Measurements from ENCODE around the gene MORC4. TPM values are rescaled to one million over a fixed set of nuclear protein-coding genes. Genes with fewer than 3 reads are reported as not detected.

MORC4 gene
- total RNA-seq, 1 donor from 2014 or later = 23.7 TPM

DNA sequence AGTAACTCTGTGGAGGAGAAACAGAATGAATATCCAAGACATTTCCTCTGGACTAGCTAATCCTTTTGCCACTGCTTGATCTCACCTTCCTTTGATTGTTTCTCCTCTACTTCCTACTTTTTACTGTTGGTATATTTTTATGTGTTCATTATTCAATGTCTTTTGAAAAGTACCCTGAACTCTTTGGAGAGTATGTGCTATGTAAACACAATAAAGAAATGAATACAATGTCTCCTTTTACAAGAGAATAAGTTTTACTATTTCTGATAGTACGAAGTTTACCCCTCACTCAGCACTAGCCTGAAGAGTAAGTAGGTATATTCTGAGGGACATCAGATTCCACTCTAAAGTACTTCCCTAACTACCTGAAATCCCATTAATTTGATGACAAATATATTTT lies 59.9 kb downstream of the MORC4 start:
- no peak for DNase-seq (ENCODE audit: low read depth)
- FAIRE-seq = no peak
- Histone ChIP-seq H3K27me3 (ENCODE audit: control insufficient read depth, insufficient read depth, low read length) (no peaks in the 10 kb centered on the region), H3K4me3 (ENCODE audit: low read depth, low read length) (no peak overlapping the region), H3K36me3 (ENCODE audit: control insufficient read depth, insufficient read depth, low read length) (peaks cover 2% of the 10 kb centered on the region)
- TF ChIP-seq, protein P1, sequence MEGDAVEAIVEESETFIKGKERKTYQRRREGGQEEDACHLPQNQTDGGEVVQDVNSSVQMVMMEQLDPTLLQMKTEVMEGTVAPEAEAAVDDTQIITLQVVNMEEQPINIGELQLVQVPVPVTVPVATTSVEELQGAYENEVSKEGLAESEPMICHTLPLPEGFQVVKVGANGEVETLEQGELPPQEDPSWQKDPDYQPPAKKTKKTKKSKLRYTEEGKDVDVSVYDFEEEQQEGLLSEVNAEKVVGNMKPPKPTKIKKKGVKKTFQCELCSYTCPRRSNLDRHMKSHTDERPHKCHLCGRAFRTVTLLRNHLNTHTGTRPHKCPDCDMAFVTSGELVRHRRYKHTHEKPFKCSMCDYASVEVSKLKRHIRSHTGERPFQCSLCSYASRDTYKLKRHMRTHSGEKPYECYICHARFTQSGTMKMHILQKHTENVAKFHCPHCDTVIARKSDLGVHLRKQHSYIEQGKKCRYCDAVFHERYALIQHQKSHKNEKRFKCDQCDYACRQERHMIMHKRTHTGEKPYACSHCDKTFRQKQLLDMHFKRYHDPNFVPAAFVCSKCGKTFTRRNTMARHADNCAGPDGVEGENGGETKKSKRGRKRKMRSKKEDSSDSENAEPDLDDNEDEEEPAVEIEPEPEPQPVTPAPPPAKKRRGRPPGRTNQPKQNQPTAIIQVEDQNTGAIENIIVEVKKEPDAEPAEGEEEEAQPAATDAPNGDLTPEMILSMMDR (IDR thresholded peaks at IDR 0.05; ENCODE audit: insufficient read depth, low read length, severe bottlenecking) = no peak

DNA sequence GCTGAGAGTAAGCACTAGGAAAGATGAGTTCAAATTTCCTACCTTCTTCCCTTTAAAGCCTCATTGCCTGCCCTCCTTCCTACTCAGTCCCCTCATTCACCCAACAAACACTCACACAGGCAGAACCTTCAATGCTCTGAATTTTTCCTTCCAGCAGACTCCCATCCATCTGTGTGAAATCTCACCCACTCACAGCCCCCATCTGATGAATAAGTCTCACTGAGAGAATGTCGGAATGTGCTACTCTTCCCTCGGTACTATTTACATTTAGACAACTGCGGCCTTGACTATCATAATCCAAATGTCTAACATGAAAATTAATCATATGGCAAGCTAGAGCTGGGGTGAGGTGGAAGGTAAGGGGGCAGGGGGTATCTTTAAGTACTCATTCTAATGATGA lies 60.4 kb downstream of the MORC4 start:
- H3K36me3 ChIP-seq (ENCODE audit: control insufficient read depth, insufficient read depth, low read length) = peaks cover 2% of the 10 kb centered on the region
- DNase-seq (ENCODE audit: low read depth) (no peak), FAIRE-seq (no peak)
- H3K4me3 ChIP-seq (ENCODE audit: low read depth, low read length) = no peak overlapping the region
- H3K27me3 ChIP-seq (ENCODE audit: control insufficient read depth, insufficient read depth, low read length) = no peaks in the 10 kb centered on the region
- TF ChIP-seq, protein P1 (IDR thresholded peaks at IDR 0.05; ENCODE audit: insufficient read depth, low read length, severe bottlenecking) = no peak

DNA sequence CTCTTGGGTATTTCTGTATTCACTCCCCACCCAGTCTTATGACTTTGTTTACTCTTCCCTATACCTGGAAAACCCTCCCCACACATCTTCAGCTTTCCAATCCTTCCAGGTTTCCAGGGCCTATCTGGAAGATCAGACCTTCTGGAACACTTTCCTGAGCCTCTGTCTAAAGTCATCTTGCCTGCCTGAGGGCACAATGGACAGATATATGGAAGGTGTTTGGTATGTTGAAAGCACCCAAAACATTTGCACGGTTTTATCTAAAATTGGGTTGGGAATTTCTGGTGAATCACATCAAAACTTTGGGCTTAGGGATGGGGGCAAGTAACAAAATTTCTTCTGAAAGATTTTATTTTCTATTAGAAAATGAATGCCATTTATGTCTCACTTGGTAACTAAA lies 63.8 kb downstream of the MORC4 start:
- FAIRE-seq (no peak), DNase-seq (ENCODE audit: low read depth) (no peak)
- Histone ChIP-seq H3K27me3 (ENCODE audit: control insufficient read depth, insufficient read depth, low read length) (no peaks in the 10 kb centered on the region), H3K4me3 (ENCODE audit: low read depth, low read length) (no peak overlapping the region), H3K36me3 (ENCODE audit: control insufficient read depth, insufficient read depth, low read length) (no peaks in the 10 kb centered on the region)
- TF ChIP-seq, protein P1 (IDR thresholded peaks at IDR 0.05; ENCODE audit: insufficient read depth, low read length, severe bottlenecking) = no peak

- DNase-seq (ENCODE audit: low read depth) (no peak), FAIRE-seq (no peak)
- H3K4me3 ChIP-seq (ENCODE audit: low read depth, low read length) = no peak overlapping the region
- no peaks in the 10 kb centered on the region for H3K27me3 ChIP-seq (ENCODE audit: control insufficient read depth, insufficient read depth, low read length)
- no peaks in the 10 kb centered on the region for H3K36me3 ChIP-seq (ENCODE audit: control insufficient read depth, insufficient read depth, low read length)
- TF ChIP-seq, protein P1 (IDR thresholded peaks at IDR 0.05; ENCODE audit: insufficient read depth, low read length, severe bottlenecking) = no peak
Observed at GRCh38 chrX:106935175-106935574, 64.8 kb downstream of the MORC4 start.

GRCh38 chrX:106933538-106933961 lies 66.5 kb downstream of the MORC4 start:
- H3K27me3 ChIP-seq (ENCODE audit: control insufficient read depth, insufficient read depth, low read length) = no peaks in the 10 kb centered on the region
- TF ChIP-seq, protein P1 (IDR thresholded peaks at IDR 0.05; ENCODE audit: insufficient read depth, low read length, severe bottlenecking) = no peak
- DNase-seq (ENCODE audit: low read depth) (no peak), FAIRE-seq (no peak)
- no peaks in the 10 kb centered on the region for H3K36me3 ChIP-seq (ENCODE audit: control insufficient read depth, insufficient read depth, low read length)
- no peak overlapping the region for H3K4me3 ChIP-seq (ENCODE audit: low read depth, low read length)

DNA sequence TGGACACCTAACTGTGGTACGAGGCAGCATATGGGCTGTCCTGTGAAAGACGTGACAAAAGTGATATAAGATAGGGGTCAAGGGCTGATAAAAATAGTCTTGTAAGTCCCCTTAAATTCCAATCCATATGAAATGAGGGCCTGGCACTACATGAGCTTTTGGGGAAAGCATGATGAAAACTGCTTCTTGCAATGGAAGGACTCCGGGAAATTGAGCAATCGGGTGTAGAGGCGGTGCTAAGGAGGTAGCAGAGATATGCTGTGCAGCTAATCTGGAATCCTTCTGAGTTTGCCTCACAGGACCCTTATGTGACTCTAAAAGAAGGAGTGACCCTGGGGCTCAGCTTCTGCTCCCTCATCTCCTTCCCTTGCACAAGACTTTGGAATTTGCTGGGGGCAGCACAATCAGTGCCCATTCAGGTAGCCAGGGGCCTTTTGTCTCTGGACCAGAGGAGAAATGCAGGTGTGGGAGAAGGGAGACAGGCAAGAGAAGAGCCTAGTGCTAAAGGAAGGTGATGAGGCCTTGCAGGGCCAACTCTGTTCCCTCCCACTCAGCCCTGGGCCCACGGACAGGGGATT lies 67.0 kb downstream of the MORC4 start:
- no peaks in the 10 kb centered on the region for H3K36me3 ChIP-seq (ENCODE audit: control insufficient read depth, insufficient read depth, low read length)
- TF ChIP-seq, protein P1 (IDR thresholded peaks at IDR 0.05; ENCODE audit: insufficient read depth, low read length, severe bottlenecking) = no peak
- FAIRE-seq (no peak), DNase-seq (ENCODE audit: low read depth) (no peak)
- H3K4me3 ChIP-seq (ENCODE audit: low read depth, low read length) = no peak overlapping the region
- H3K27me3 ChIP-seq (ENCODE audit: control insufficient read depth, insufficient read depth, low read length) = no peaks in the 10 kb centered on the region
